Measurements from ENCODE around the gene LEMD3. TPM values are rescaled to one million over a fixed set of nuclear protein-coding genes. Genes with fewer than 3 reads are reported as not detected.

The LEMD3 gene
- 25.5 and 26.4 TPM in 2 replicates for total RNA-seq

DNA sequence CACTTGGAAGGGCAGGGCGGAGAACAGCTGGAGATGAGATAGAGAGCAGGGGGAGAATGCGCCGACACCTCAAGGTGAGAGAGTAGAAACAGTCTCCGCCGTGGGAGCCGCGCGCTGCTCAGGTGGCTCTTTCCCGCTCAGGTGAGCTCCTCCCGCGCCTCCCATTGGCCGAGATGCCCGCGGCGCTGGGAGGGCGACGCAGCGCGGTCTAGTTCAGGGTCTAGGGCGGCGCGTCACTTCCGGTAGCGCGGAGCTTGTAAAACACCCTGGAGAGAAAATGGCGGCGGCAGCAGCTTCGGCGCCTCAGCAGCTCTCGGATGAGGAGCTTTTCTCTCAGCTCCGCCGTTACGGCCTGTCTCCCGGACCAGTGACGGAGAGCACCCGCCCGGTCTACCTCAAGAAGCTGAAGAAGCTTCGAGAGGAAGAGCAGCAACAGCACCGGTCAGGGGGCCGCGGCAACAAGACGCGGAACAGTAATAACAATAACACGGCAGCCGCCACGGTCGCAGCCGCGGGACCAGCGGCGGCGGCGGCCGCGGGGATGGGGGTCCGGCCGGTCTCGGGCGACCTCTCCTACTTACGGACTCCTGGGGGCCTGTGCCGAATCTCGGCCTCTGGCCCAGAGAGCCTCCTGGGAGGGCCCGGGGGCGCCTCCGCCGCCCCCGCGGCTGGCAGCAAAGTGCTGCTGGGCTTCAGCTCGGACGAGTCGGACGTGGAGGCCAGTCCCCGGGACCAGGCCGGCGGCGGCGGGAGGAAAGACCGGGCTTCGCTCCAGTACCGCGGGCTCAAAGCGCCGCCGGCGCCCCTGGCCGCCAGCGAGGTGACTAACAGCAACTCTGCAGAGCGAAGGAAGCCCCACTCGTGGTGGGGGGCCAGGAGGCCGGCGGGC is at the start of gene LEMD3:
TSS of gene LEMD3 (plus strand) at position 264 of the 889 bp plus-strand sequence. CDS start at position 278, 14 bp downstream.
- TF ChIP-seq, protein P1, sequence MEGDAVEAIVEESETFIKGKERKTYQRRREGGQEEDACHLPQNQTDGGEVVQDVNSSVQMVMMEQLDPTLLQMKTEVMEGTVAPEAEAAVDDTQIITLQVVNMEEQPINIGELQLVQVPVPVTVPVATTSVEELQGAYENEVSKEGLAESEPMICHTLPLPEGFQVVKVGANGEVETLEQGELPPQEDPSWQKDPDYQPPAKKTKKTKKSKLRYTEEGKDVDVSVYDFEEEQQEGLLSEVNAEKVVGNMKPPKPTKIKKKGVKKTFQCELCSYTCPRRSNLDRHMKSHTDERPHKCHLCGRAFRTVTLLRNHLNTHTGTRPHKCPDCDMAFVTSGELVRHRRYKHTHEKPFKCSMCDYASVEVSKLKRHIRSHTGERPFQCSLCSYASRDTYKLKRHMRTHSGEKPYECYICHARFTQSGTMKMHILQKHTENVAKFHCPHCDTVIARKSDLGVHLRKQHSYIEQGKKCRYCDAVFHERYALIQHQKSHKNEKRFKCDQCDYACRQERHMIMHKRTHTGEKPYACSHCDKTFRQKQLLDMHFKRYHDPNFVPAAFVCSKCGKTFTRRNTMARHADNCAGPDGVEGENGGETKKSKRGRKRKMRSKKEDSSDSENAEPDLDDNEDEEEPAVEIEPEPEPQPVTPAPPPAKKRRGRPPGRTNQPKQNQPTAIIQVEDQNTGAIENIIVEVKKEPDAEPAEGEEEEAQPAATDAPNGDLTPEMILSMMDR (IDR thresholded peaks at IDR 0.05; ENCODE audit: insufficient read depth, low read length, poor library complexity, severe bottlenecking) = no peak
- Histone ChIP-seq H3K4me3 (ENCODE audit: low read depth, low read length) (peak within 1 kb of the TSS; percentile 97), H3K36me3 (ENCODE audit: control insufficient read depth, insufficient read depth, low read length) (no peaks in the 10 kb centered on the region), H3K27me3 (ENCODE audit: control insufficient read depth, insufficient read depth, low read length) (no peaks in the 10 kb centered on the region)
- DNase-seq (ENCODE audit: low read depth) = peak; percentile 67

DNA sequence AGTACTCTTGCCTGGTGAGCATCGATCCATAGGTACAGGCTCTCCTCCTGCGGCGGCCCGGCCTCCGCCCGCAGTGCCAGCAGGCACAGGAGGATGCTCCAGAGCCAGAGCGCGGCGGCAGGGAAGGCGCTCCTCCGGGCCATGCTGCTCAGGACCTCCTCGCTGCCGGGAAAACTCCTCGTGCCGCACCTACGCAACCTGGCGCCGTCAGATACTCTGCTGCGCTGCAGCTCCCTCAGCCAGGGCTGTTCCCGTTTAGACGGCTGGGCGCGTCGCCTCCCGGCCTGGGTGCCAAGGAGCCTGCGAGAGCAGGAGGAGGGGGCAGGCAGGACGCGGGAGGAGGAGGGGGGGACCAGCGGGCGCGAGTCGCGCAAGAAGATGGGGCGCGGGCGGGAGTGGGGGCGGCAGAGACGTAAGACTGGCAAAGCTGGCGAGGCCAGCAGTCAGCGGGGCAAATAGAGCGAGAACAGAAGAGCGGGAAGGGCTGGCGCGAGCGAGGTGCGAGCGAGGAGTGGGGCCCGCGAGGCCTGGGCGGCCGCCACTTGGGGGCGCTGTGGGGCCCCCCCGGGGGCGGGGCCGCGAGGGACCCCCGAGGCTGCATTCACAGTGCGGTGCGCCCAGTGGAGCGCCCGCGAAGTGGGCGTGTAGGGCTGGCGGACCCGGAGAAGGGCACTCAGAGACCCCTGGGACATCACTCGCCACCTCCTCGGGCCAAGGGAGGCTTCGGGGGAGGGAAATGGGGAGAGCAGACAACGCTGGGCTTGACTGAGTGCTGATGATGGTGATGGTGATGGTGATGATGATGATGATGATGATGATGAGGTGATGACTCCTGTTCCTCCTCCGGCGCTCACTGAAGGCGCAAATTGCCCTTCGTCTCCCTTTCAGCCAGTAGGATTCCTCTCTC is 48.1 kb upstream of the LEMD3 start, which contains the start of gene WIF1:
TSS of gene WIF1 (minus strand) at position 257 of the 907 bp plus-strand sequence. CDS start at position 143, 114 bp downstream.
- TF ChIP-seq, protein P1 (IDR thresholded peaks at IDR 0.05; ENCODE audit: insufficient read depth, low read length, poor library complexity, severe bottlenecking) = peak; percentile 4
- no peak for DNase-seq (ENCODE audit: low read depth)
- Histone ChIP-seq H3K36me3 (ENCODE audit: control insufficient read depth, insufficient read depth, low read length) (no peaks in the 10 kb centered on the region), H3K4me3 (ENCODE audit: low read depth, low read length) (peak within 1 kb of the TSS; percentile 7), H3K27me3 (ENCODE audit: control insufficient read depth, insufficient read depth, low read length) (peaks cover 31% of the 10 kb centered on the region)

DNA sequence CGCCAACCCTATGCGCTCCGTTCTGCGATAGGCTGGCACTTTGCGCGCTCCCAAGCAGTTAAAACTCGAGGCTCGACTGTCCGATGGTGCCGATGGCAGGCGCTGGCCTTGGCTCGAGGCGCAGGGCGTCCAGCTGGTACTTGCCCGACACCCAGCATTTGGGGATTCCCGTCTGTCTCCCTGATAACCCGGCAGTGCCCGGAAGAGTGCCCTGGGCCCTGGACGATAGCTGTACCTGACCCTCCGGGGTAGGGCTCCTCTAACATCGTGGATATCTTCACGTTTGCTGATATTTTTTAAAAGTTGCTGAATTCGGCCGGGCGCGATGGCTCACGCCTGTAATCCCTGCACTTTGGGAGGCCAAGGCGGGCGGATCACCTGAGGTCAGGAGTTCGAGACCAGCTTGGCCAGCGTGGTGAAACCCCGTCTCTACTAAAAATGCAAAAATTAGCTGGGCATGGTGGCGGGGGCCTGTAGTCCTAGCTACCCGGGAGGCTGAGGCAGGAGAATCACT is 47.4 kb upstream of the LEMD3 start:
- H3K4me3 ChIP-seq (ENCODE audit: low read depth, low read length) = no peak overlapping the region
- no peak for DNase-seq (ENCODE audit: low read depth)
- H3K36me3 ChIP-seq (ENCODE audit: control insufficient read depth, insufficient read depth, low read length) = no peaks in the 10 kb centered on the region
- H3K27me3 ChIP-seq (ENCODE audit: control insufficient read depth, insufficient read depth, low read length) = peaks cover 34% of the 10 kb centered on the region
- TF ChIP-seq, protein P1 (IDR thresholded peaks at IDR 0.05; ENCODE audit: insufficient read depth, low read length, poor library complexity, severe bottlenecking) = no peak

DNA sequence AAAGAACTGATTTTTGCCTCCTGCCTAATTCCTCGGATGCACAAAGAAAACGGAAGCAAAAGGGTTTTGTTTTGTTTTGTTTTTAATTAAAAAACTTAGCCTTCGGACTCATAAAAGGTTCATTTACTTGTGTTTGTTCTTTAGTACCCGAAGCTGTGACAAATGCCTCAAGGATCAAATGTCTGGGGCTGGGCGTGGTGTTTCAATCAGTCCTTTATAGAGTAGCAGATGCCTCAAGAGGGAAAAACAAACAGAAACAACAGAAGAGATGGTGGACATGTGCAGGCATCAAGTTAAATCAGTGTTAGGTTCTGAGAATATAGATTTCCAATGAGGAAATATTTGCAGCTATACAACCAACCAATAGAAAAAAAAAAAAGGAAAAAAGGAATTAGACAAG is 46.7 kb upstream of the LEMD3 start:
- Histone ChIP-seq H3K27me3 (ENCODE audit: control insufficient read depth, insufficient read depth, low read length) (peaks cover 32% of the 10 kb centered on the region), H3K4me3 (ENCODE audit: low read depth, low read length) (no peak overlapping the region), H3K36me3 (ENCODE audit: control insufficient read depth, insufficient read depth, low read length) (no peaks in the 10 kb centered on the region)
- TF ChIP-seq, protein P1 (IDR thresholded peaks at IDR 0.05; ENCODE audit: insufficient read depth, low read length, poor library complexity, severe bottlenecking) = no peak
- DNase-seq (ENCODE audit: low read depth) = no peak

DNA sequence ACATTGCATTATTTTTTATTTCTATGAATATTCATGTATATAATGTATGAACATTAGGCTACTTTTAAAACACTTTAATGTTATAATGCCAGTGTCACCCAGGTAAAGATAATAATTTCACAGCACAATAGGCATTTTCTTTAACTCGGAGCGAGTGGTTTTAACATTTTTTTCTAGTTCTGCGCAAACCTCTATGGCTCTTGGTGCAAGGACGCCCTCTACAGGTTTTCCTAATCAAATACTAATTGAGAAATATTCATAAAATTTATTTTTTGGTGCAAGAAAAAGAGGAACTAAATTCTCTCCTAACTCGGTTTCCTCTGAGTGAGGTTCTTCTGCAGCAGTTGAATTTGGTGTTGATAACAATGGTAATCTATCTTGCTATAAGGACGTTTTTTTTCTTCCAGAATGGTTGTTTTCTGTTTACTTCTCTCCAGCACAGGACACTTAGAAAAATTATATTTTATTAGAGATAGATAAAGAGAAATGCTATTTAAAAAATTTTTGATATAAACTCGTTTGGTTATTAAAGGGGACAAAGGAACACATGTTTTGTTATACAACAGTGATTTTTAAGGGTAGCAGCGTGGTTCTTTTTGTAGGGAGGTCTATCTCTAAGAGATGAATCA is 45.8 kb upstream of the LEMD3 start:
- Histone ChIP-seq H3K4me3 (ENCODE audit: low read depth, low read length) (no peak overlapping the region), H3K27me3 (ENCODE audit: control insufficient read depth, insufficient read depth, low read length) (peaks cover 31% of the 10 kb centered on the region), H3K36me3 (ENCODE audit: control insufficient read depth, insufficient read depth, low read length) (no peaks in the 10 kb centered on the region)
- DNase-seq (ENCODE audit: low read depth) = no peak
- TF ChIP-seq, protein P1 (IDR thresholded peaks at IDR 0.05; ENCODE audit: insufficient read depth, low read length, poor library complexity, severe bottlenecking) = peak; percentile 76
